ENCODE measurements around the gene REEP2. TPM values are rescaled to one million over a fixed set of nuclear protein-coding genes. Genes with fewer than 3 reads are reported as not detected.

REEP2 gene
- total RNA-seq, 1 experiment from 2014 or later = 4.9 TPM

DNA sequence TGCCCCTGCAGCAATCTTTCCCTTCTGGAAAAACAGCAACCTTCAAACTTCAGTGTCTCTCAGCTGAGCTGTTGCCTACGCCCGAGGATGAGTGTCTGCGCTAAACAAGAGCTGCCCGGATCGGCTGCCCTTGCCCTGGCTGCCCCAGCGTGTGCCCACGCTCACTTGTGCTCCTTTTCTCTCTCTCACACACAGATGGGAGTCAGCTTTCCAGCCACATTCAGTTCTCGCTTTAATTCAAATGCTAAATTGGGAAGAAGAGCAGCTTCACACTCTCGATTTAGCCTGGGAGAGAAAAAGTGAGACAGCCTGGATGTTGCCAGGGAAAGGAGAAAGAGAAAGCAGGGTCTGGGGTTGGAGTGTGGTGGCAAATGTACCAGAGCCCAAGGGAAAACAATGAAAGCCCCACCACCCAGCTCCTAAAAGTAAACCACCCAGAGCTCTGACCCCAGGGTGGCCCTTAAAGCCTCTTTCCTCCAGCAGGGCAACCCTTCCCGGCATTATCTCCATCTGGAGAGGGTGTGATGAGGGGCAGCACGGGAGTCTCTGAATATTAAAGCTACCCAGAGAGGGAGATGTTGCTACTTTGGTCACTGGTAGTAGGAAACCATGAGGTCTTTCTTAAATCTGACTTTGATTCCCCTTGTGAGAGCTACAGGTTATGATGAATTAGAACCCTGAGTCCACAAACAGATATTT lies 16.5 kb downstream of the REEP2 start:
- TF ChIP-seq FOSL1 (IDR thresholded peaks at IDR 0.05; ENCODE audit: low read depth) = no peak
- TF ChIP-seq SRF (IDR thresholded peaks at IDR 0.05; ENCODE audit: low read depth) = no peak
- TF ChIP-seq ELF1 (IDR thresholded peaks at IDR 0.05; ENCODE audit: borderline replicate concordance, low read depth) = no peak
- no peak for TF ChIP-seq ZNF274 (IDR thresholded peaks at IDR 0.05; ENCODE audit: low read depth, low read length)
- TF ChIP-seq YY1 (IDR thresholded peaks at IDR 0.05; ENCODE audit: extremely low read depth, insufficient replicate concordance, low read depth, low read length) = no peak
- no peak for TF ChIP-seq JUND (IDR thresholded peaks at IDR 0.05)
- TF ChIP-seq EZH2 (IDR thresholded peaks at IDR 0.05) = no peak
- TF ChIP-seq TCF7L2 (IDR thresholded peaks at IDR 0.05; ENCODE audit: borderline replicate concordance, extremely low read depth, insufficient read depth, insufficient read length) = no peak
- TF ChIP-seq, protein P1, sequence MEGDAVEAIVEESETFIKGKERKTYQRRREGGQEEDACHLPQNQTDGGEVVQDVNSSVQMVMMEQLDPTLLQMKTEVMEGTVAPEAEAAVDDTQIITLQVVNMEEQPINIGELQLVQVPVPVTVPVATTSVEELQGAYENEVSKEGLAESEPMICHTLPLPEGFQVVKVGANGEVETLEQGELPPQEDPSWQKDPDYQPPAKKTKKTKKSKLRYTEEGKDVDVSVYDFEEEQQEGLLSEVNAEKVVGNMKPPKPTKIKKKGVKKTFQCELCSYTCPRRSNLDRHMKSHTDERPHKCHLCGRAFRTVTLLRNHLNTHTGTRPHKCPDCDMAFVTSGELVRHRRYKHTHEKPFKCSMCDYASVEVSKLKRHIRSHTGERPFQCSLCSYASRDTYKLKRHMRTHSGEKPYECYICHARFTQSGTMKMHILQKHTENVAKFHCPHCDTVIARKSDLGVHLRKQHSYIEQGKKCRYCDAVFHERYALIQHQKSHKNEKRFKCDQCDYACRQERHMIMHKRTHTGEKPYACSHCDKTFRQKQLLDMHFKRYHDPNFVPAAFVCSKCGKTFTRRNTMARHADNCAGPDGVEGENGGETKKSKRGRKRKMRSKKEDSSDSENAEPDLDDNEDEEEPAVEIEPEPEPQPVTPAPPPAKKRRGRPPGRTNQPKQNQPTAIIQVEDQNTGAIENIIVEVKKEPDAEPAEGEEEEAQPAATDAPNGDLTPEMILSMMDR (IDR thresholded peaks at IDR 0.05 in 2 of 3, conservative IDR thresholded peaks at IDR 0.05 in 1 of 3; ENCODE audit: borderline replicate concordance in 1 of 3, insufficient read depth in 1 of 3, low read depth in 2 of 3, low read length in 2 of 3) = no peak
- no peak for TF ChIP-seq POLR2AphosphoS5 (IDR thresholded peaks at IDR 0.05; ENCODE audit: low read depth, low read length)
- H3K27ac ChIP-seq (ENCODE audit: low read depth, low read length) = no peak overlapping the region
- ChIA-PET POLR2A (interaction anchor here (1.1 kb wide), 1 partner anchor 8 kb away, joined by 3 read pairs; no protein-coding TSS in a partner anchor), CTCF (interaction anchor here (1.3 to 1.9 kb wide), 2 partner anchors 9 to 48 kb away, joined by 4 to 7 read pairs; no protein-coding TSS in a partner anchor), RAD21 (ENCODE audit: low non-redundant PET in 1 of 2, low total read pairs in 2 of 2, uncharacterized antibody in 2 of 2, unreplicated experiment in 2 of 2) (no interaction called here)
- H4K20me1 ChIP-seq (ENCODE audit: insufficient read depth) = no peaks in the 10 kb centered on the region
- no TSS peak for BruUV-seq (replicated peaks)
- no peaks in the 10 kb centered on the region for H3K27me3 ChIP-seq (ENCODE audit: insufficient read depth, low read length)
- no peak overlapping the region for H3K4me2 ChIP-seq (ENCODE audit: low read length)
- no peak overlapping the region for H3K9ac ChIP-seq (ENCODE audit: low read length)
- DNase-seq (ENCODE audit: low read depth, low spot score) (no peak), ATAC-seq (no peak)
- H3K4me1 ChIP-seq (ENCODE audit: control insufficient read depth in 1 of 2, insufficient read depth in 2 of 2, low read length in 2 of 2) = peaks cover 0 to under 1% of the 10 kb centered on the region in 2 experiments; a peak in 2 of 4 replicates
- no peaks in the 10 kb centered on the region for H3K9me2 ChIP-seq (ENCODE audit: insufficient read depth)
- H3K36me3 ChIP-seq (ENCODE audit: control insufficient read depth in 1 of 2, insufficient read depth in 2 of 2, low read length in 2 of 2) = no peaks in the 10 kb centered on the region
- H3K79me2 ChIP-seq (ENCODE audit: insufficient read depth, low read length) = no peaks in the 10 kb centered on the region
- H2AFZ ChIP-seq (ENCODE audit: low read depth, low read length, poor library complexity, severe bottlenecking) = no peak overlapping the region
- intact Hi-C loops (cut with micrococcal nuclease) = loop anchor here (10.0 kb wide), 1 partner anchor 809 kb away; no protein-coding TSS in a partner anchor
- H3K9me3 ChIP-seq (ENCODE audit: control insufficient read depth in 1 of 2, insufficient read depth in 1 of 2, low read depth in 1 of 2, low read length in 2 of 2) = no peaks in the 10 kb centered on the region
- no peak overlapping the region for H3K4me3 ChIP-seq (replicated peaks in 1 of 2; ENCODE audit: low read depth in 1 of 2, low read length in 2 of 2)
